ENCODE measurements around the gene NDUFS1. TPM values are rescaled to one million over a fixed set of nuclear protein-coding genes. Genes with fewer than 3 reads are reported as not detected.
"Not testable (repeated sequence)": the region's sequence is repeated elsewhere in the genome, so short reads cannot be mapped to it uniquely, and the experiment has no call there.

NDUFS1 gene
- total and polyA plus RNA-seq, 12 donors: 15.1 to 241 (median 175) TPM

GRCh38 chr2:206125901-206126300 is 33.3 kb downstream of the NDUFS1 start:
- Histone ChIP-seq H3K27ac (no peak overlapping the region), H3K4me1 (replicated peaks in 1 of 2) (no peaks in the 10 kb centered on the region), H3K4me3 (no peak overlapping the region), H3K36me3 (replicated peaks in 1 of 2) (peaks cover 0 to 90% of the 10 kb centered on the region in 2 donors), H3K9me3 (replicated peaks in 1 of 3) (no peaks in the 10 kb centered on the region), H3K27me3 (no peaks in the 10 kb centered on the region)
- TF ChIP-seq, protein P1, sequence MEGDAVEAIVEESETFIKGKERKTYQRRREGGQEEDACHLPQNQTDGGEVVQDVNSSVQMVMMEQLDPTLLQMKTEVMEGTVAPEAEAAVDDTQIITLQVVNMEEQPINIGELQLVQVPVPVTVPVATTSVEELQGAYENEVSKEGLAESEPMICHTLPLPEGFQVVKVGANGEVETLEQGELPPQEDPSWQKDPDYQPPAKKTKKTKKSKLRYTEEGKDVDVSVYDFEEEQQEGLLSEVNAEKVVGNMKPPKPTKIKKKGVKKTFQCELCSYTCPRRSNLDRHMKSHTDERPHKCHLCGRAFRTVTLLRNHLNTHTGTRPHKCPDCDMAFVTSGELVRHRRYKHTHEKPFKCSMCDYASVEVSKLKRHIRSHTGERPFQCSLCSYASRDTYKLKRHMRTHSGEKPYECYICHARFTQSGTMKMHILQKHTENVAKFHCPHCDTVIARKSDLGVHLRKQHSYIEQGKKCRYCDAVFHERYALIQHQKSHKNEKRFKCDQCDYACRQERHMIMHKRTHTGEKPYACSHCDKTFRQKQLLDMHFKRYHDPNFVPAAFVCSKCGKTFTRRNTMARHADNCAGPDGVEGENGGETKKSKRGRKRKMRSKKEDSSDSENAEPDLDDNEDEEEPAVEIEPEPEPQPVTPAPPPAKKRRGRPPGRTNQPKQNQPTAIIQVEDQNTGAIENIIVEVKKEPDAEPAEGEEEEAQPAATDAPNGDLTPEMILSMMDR (IDR thresholded peaks at IDR 0.05): no peak
- no peak for TF ChIP-seq POLR2A (IDR thresholded peaks at IDR 0.05)
- no peak for DNase-seq
- intact Hi-C loops (cut with DNase I): no loop called here

- H3K4me3 ChIP-seq; H3K4me1 ChIP-seq (replicated peaks in 1 of 2); DNase-seq; intact Hi-C loops (cut with DNase I); H3K27ac ChIP-seq; H3K27me3 ChIP-seq; H3K9me3 ChIP-seq (replicated peaks in 1 of 3): not testable (repeated sequence)
- WGBS, 4 donors: 96 to 99% (median 97%) methylated on average over 3 of the region's 3 CpGs
- H3K36me3 ChIP-seq (replicated peaks in 1 of 2): peaks cover 0 to 82% of the 10 kb centered on the region in 2 donors
Measured at GRCh38 chr2:206122569-206122968, 36.7 kb downstream of the NDUFS1 start.

- intact Hi-C loops (cut with DNase I): no loop called here
- WGBS, 4 donors: 94 to 97% (median 96%) methylated on average over 21 of the region's 21 CpGs
- no peak overlapping the region for H3K27ac ChIP-seq
- no peak overlapping the region for H3K4me3 ChIP-seq
- no peaks in the 10 kb centered on the region for H3K27me3 ChIP-seq
- DNase-seq: peak in 1 of 7 donors; percentile 38
- no peaks in the 10 kb centered on the region for H3K9me3 ChIP-seq (replicated peaks in 1 of 3)
- H3K36me3 ChIP-seq (replicated peaks in 1 of 2): peaks cover 0 to 23% of the 10 kb centered on the region in 2 donors
- TF ChIP-seq POLR2A (IDR thresholded peaks at IDR 0.05): no peak
- TF ChIP-seq, protein P1 (IDR thresholded peaks at IDR 0.05): no peak
- no peaks in the 10 kb centered on the region for H3K4me1 ChIP-seq (replicated peaks in 1 of 2)
Measured at GRCh38 chr2:206116278-206116677, 43.0 kb downstream of the NDUFS1 start.

DNA sequence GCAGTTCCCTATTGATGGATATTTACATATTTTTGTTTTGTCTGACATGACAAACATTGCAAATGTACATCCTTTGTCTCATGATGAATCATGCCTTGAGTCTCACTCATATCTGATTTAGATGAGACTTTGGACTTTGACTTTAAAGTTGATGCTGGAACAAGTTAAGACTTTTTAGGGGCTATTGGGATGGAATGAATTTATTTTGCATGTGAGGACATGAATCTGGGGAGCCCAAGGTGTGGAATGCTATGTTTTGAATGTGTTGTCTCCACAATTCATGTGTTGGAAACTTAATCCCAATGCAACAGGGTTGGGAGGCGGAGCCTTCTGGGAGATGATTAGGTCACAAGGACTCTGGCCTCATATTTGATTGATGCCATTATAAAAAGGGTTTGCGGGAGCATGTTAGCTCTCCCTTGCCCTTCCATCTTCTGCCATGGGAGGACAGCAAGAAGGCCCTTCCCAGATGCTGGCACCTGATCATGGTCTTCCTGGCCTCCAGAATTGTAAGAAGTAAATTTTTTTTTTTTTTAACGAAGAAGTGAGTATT is 44.1 kb downstream of the NDUFS1 start:
- peak in 1 of 7 donors; percentile 40 for DNase-seq
- intact Hi-C loops (cut with DNase I): no loop called here
- no peaks in the 10 kb centered on the region for H3K27me3 ChIP-seq
- peaks cover 0 to 11% of the 10 kb centered on the region in 2 donors for H3K36me3 ChIP-seq (replicated peaks in 1 of 2)
- no peak overlapping the region for H3K27ac ChIP-seq
- H3K4me3 ChIP-seq: no peak overlapping the region
- H3K4me1 ChIP-seq (replicated peaks in 1 of 2): no peaks in the 10 kb centered on the region
- TF ChIP-seq, protein P1 (IDR thresholded peaks at IDR 0.05): no peak
- TF ChIP-seq POLR2A (IDR thresholded peaks at IDR 0.05): no peak
- WGBS, 4 donors: 88 to 97% (median 94%) methylated on average over 3 of the region's 3 CpGs
- no peaks in the 10 kb centered on the region for H3K9me3 ChIP-seq (replicated peaks in 1 of 3)

GRCh38 chr2:206112846-206113547 is 46.2 kb downstream of the NDUFS1 start:
- TF ChIP-seq, protein P1 (IDR thresholded peaks at IDR 0.05): no peak
- TF ChIP-seq POLR2A (IDR thresholded peaks at IDR 0.05): no peak
- Histone ChIP-seq H3K4me1 (replicated peaks in 1 of 2) (no peaks in the 10 kb centered on the region), H3K36me3 (replicated peaks in 1 of 2) (no peaks in the 10 kb centered on the region), H3K4me3 (no peak overlapping the region), H3K27me3 (no peaks in the 10 kb centered on the region), H3K27ac (no peak overlapping the region), H3K9me3 (replicated peaks in 1 of 3) (no peaks in the 10 kb centered on the region)
- intact Hi-C loops (cut with DNase I): no loop called here
- WGBS, 4 donors: 92 to 94% (median 94%) methylated on average over 7 of the region's 7 CpGs
- no peak for DNase-seq
